H7 (cell line): Measurements from ENCODE around the gene KLK3. TPM values are rescaled to one million over a fixed set of nuclear protein-coding genes. Genes with fewer than 3 reads are reported as not detected.

ENCODE experiments used
- DNase-seq: peaks from one replicate; pipeline ENCODE4 v3.0.0; 2012
- H3K27me3 ChIP-seq: 2 replicates; pipeline ENCODE4 v1.6.0; 2011; ENCODE audit warnings: mild to moderate bottlenecking, low read length; ENCODE audit not compliant: control insufficient read depth, insufficient read depth
- H3K36me3 ChIP-seq: replicated peaks from 2 replicates; pipeline ENCODE4 v1.5.1; 2011; ENCODE audit warnings: low read length; ENCODE audit not compliant: control insufficient read depth, insufficient read depth
- H3K4me3 ChIP-seq: 2 replicates; pipeline ENCODE4 v1.5.1; 2011; ENCODE audit warnings: low read depth, mild to moderate bottlenecking, control low read depth, low read length, moderate library complexity; ENCODE audit not compliant: insufficient read depth
- total RNA-seq: library from RNA; depleted of rRNA; stranded (reverse); fragments of >200 nt; shearing (Covaris generic); gene quantifications from 2 replicates; pipeline ENCODE4 v1.2.3, GENCODE V29; 2014

The KLK3 gene
- total RNA-seq, 1 experiment from 2014 or later: not detected

GRCh38 chr19:50822661-50823208, 32.0 kb upstream of the KLK3 start:
- H3K4me3 ChIP-seq: no peak overlapping the region
- H3K27me3 ChIP-seq: peaks cover 43% of the 10 kb centered on the region
- DNase-seq: no peak
- no peaks in the 10 kb centered on the region for H3K36me3 ChIP-seq

GRCh38 chr19:50823389-50824042, 31.2 kb upstream of the KLK3 start, which contains the start of gene KLK1:
TSS of gene KLK1 (minus strand) at chr19:50823787. CDS start at chr19:50823748, 39 bp downstream.
- peak; percentile 61 for DNase-seq
- no peak within 1 kb of the TSS for H3K4me3 ChIP-seq
- no peaks in the 10 kb centered on the region for H3K36me3 ChIP-seq
- peaks cover 37% of the 10 kb centered on the region for H3K27me3 ChIP-seq

- Histone ChIP-seq H3K4me3 (no peak overlapping the region), H3K27me3 (peaks cover 7% of the 10 kb centered on the region), H3K36me3 (no peaks in the 10 kb centered on the region)
- no peak for DNase-seq
Measured at GRCh38 chr19:50826492-50827240, 28.0 kb upstream of the KLK3 start.

GRCh38 chr19:50827476-50827875, 27.2 kb upstream of the KLK3 start:
- no peak overlapping the region for H3K4me3 ChIP-seq
- H3K27me3 ChIP-seq: peaks cover under 1% of the 10 kb centered on the region; the same call in 1 of the 2 replicates
- H3K36me3 ChIP-seq: no peaks in the 10 kb centered on the region
- no peak for DNase-seq

- no peak overlapping the region for H3K4me3 ChIP-seq
Measured at GRCh38 chr19:50829801-50830200, 24.9 kb upstream of the KLK3 start.

GRCh38 chr19:50830266-50831025, 24.3 kb upstream of the KLK3 start:
- Histone ChIP-seq H3K27me3 (peaks cover 8% of the 10 kb centered on the region), H3K4me3 (no peak overlapping the region), H3K36me3 (no peaks in the 10 kb centered on the region)
- DNase-seq: no peak

More at GRCh38 chr19:50829801-50830200, 24.9 kb upstream of the KLK3 start:
- Histone ChIP-seq H3K36me3 (no peaks in the 10 kb centered on the region), H3K27me3 (peaks cover 1% of the 10 kb centered on the region; the same call in 1 of the 2 replicates)
- DNase-seq: no peak

GRCh38 chr19:50831026-50831396, 23.7 kb upstream of the KLK3 start:
- Histone ChIP-seq H3K36me3 (no peaks in the 10 kb centered on the region), H3K27me3 (peaks cover 12% of the 10 kb centered on the region), H3K4me3 (no peak overlapping the region)
- DNase-seq: no peak

GRCh38 chr19:50832666-50833065, 22.0 kb upstream of the KLK3 start:
- Histone ChIP-seq H3K4me3 (no peak overlapping the region), H3K36me3 (no peaks in the 10 kb centered on the region), H3K27me3 (peaks cover 22% of the 10 kb centered on the region)
- no peak for DNase-seq

GRCh38 chr19:50833117-50833801, 21.5 kb upstream of the KLK3 start, which contains the start of gene KLK15:
TSS of gene KLK15 (minus strand) at chr19:50833574. CDS start at chr19:50831492, 2,082 bp downstream.
- Histone ChIP-seq H3K4me3 (no peak within 1 kb of the TSS), H3K36me3 (no peaks in the 10 kb centered on the region), H3K27me3 (peaks cover 22% of the 10 kb centered on the region)
- no peak for DNase-seq

- Histone ChIP-seq H3K4me3 (no peak overlapping the region), H3K36me3 (no peaks in the 10 kb centered on the region), H3K27me3 (peaks cover 22% of the 10 kb centered on the region)
- DNase-seq: no peak
Measured at GRCh38 chr19:50833802-50834167, 20.9 kb upstream of the KLK3 start.

GRCh38 chr19:50835103-50835784, 19.5 kb upstream of the KLK3 start:
- DNase-seq: peak; percentile 73
- H3K4me3 ChIP-seq: peak overlapping the region; percentile 78
- peaks cover 22% of the 10 kb centered on the region for H3K27me3 ChIP-seq
- no peaks in the 10 kb centered on the region for H3K36me3 ChIP-seq

GRCh38 chr19:50835785-50836542, 18.8 kb upstream of the KLK3 start:
- DNase-seq: peak; percentile 95
- Histone ChIP-seq H3K4me3 (peak overlapping the region; percentile 78), H3K36me3 (no peaks in the 10 kb centered on the region), H3K27me3 (peaks cover 24% of the 10 kb centered on the region)
